NK-92 treated with Interleukin-12 subunit alpha and Interleukin-12 subunit beta, amount 100 ng/mL, for 24 hours (cell line): ENCODE data around the gene P2RX6.

Experiments
- DNase-seq: peaks from one replicate; lab custom pipeline; 2025; lab: John Stamatoyannopoulos, UW

Gene P2RX6

DNA sequence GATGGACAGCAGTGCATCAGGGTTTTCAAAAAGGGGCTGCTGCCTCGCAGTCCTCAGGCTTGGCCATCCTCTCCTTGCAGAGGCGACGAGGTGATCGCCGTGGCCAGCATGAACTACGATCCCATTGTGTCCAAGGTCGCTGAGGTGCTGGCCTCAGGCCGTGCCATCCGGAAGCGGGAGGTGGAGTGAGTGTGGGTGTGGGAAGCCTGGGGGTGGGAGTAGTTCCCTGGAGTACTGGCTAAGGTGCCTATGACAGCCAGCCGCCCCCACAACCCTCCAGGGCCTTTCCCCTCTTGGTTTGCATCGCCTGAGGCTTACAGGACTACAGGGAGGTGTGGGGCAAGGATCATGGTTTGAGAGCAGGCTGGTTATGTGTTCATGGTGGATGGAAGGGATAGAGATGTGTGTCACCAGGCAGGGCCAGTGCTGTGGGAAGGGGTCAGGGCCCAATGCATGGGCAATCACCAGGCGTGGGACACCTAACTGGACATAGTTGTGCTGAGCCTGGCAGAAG is 35.0 kb upstream of the P2RX6 start:
- no peak for DNase-seq

DNA sequence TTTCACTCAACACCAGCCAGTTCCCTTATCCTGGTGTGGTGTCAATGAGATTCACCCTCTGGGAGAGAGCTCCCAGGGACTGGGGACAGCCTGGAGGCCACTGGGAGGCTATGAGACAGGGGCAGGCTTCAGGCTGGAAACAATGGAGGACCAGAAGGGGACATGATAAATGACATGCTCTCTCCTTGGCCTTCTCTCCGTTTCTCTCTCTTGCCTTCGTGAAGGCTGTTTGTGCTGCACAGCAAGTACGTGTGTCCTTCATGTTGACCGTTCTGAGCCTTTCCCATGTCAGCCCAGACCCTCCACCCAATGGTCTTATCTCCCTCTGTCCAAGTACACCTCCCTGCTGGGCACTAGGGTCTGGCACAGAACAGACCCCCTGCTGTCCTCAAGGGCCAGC is 34.4 kb upstream of the P2RX6 start:
- no peak for DNase-seq

DNA sequence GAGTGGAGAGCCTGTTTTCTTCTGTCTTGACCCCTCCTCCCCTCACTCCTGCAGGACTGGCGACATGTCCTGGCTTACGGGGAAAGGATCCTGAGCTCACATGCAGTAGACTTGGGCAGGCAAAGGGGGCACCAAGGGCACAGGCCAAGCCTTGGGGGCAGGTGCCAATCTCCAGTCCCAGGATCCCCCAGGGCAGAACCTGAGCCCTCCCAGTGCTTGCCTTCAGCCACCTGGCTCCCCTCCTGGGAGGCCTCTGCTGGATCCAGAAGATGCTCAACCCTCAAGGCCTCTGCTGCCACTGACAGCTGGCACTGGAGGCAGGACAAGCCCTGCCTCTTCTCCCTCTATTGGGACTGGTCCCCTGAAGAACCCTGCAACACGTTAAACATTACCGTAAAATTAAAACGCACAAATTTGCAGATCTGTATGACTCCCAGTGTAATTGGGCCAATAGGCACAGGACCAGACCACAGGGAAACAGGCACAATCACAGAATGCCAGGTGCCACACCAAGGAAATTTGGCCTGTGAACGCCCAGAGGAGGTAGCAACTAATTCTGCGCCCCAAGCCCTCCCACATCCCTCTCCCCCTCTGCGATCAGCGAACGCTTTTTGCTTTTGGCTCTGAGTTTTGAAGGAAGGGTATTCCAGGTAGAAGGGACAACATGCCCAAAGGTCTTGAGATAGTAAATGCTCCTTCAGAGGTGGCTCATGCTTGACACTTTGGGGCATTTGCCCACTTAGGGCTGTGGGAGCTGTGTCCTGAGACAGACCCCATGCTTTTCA is 33.8 kb upstream of the P2RX6 start:
- no peak for DNase-seq

- DNase-seq: peak; percentile 61
Measured at GRCh38 chr22:20981787-20982562, 33.0 kb upstream of the P2RX6 start, which contains the start of gene LZTR1. TSS of gene LZTR1 (plus strand) at chr22:20982297. CDS start at chr22:20982372, 75 bp downstream.

GRCh38 chr22:20982563-20982882 is 32.4 kb upstream of the P2RX6 start:
- DNase-seq: no peak

GRCh38 chr22:20983081-20983771 is 31.7 kb upstream of the P2RX6 start:
- no peak for DNase-seq

DNA sequence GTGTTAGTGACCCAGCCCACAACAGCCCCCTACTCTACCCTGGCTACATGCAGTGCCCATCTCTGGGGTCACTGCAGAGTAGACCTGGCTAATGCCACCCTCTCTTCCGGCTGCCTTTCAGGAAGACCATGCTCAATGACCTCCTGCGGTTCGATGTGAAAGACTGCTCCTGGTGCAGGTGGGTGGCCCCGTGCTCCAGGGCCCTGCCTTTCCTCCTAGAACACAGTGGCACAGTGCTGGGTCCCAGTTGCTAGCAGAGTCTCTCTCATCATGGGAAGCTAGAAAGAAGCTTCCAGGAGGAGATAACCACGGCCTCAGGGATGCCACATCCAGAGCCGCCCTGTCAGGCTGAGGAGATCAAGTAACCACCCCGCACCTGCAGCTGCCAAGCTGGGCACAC is 29.2 kb upstream of the P2RX6 start:
- no peak for DNase-seq

DNA sequence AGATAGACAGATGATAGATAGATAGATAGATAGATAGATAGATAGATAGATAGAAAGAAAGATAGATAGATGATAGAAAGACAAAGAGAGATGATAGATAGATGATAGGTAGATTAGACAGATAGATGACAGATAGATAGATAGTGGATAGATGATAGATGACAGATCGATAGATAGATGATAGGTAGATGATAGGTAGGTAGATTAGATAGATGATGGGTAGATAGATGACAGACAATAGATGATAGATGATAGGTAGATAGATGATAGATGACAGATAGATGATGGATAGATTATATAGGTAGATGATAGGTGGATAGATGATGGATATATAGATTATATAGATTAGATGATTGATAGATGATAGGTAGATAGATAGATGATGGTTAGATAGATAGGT is 28.6 kb upstream of the P2RX6 start:
- DNase-seq: no peak

DNA sequence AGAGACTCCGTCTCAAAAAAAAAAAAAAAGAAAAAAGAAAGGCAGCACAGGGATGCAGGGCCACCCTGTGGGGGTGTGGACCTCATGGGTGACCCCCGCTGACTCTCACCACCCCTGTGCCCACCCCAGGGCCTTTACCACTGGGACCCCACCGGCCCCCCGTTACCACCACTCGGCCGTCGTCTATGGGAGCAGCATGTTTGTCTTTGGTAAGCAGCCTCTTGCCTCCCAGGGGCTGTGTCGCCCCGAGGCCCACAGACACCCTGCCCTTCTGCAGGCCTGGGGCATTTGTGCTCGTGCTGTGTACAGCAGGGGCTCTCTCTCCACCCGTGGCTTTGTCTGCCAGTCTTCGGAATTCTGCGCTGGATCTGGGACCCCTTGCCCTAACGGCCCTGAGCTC is 27.6 kb upstream of the P2RX6 start:
- no peak for DNase-seq

DNA sequence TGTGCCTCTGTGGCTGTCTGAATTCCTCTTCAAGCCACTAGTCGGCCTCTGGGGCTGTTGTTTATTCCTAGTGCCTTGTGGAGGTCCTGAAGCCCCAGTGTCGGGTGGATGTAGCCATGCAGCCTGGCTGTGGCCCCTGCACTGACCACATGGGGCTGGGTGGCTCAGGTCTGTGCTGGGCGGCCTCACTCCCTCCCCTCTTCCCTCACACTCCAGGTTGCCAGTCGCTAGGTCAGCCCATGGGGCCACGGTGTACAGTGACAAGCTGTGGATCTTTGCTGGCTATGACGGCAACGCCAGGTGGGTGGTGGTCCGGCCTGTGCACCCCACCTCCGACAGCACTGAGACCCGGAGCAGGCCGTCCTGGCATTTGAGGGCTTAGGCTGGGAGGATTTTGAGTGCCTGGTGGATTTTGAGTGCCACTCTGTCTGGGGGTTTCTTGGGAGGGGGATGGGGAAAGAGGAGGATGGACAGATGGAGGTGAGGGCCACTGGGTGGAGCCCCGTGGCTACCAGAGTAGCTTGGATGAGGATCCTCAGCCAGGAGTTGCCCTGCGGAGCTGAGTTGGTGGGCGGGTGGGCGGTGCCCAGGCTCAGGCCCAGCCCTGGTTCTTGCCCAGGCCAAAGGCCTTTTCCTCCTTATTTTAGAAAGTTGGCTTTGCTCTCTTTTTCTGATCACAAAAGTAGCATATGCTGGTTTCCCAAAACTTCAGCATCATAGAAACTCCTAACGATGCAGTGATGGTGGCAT is 26.2 kb upstream of the P2RX6 start:
- DNase-seq: no peak

DNA sequence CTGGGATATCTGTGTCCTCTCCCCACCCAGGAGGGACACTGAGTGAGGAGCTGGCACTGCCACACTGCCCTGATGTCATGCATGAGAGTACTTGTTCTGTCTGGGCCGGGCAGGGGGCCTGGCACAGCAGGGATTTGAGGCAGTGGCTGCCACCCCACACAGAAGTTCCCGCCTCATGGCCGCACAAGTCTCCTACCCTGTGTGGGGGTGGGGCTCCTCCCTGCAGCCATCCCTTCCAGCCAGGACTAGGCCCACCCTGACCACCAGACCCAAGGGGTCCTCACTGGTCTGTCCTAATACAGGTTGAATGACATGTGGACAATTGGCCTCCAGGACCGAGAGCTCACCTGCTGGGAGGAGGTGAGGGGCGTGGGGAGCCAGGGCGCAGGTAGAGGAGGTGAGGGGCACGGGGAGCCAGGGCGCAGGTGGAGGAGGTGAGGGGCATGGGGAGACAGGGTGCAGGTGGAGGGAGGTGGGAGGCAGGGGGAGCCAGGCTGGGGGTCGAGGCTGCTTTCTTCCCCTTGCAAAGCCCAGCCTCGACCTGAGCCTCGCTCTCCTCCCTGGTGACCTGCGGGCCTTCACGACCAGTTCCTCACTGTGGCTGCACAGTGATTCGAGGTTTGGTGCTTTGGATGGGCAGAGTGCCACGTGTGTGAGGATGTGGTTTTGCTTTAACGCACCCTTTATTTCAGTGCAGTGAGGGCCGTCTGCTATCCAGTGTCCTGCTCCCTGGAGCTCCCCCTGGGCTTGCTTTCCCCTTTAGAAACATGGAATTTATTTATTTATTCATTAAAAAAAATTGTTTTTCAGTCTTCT is 25.4 kb upstream of the P2RX6 start:
- no peak for DNase-seq

- DNase-seq: no peak
Measured at GRCh38 chr22:20990184-20991180, 24.5 kb upstream of the P2RX6 start.

DNA sequence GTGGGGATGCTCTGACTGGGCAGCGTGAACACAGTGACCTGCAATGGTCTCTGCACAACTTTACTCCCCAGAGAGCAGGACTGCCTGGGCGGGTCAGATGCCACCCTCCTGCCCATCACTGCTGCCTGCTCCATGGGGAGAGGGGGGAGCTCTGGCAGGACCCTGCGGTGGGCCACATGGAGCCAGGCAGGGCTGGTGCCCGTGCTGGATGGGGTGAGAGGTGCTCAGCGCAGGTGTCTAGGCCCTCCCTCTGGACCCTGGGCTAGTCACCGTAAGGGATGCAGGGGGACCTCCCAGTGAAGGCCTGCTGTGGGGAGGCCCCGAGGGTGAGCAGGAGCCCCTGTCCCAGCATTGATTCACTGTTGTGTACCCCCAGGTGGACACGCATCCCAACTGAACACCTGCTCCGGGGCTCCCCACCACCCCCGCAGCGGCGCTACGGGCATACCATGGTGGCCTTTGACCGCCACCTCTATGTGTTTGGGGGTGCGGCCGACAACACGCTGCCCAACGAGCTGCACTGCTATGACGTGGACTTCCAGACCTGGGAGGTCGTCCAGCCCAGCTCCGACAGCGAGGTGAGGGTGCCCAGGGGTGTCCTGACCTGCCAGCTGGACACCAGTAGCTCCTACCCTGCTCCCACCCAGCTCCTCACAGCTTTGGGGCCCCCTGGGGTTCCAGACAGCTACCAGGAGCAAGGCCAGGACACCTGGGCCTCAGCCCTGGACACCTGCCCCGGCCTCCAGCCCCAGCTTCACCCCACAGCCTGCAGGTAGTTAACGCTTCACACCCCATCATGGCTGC is 23.5 kb upstream of the P2RX6 start:
- no peak for DNase-seq

DNA sequence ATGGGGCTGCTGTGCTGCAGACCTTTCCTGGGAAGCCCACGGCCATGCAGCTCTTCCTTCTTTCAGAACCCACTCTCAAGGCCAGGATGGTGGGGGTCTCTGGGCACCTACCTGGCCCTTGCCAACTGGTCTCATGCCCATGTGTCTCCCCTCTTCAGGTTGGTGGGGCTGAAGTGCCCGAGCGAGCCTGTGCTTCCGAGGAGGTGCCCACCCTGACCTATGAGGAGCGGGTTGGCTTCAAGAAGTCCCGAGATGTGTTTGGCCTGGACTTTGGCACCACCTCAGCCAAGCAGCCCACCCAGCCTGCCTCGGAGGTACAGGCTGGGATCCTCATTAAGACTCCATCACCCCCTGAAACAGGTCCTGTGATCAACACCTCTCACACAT is 22.9 kb upstream of the P2RX6 start:
- DNase-seq: no peak

DNA sequence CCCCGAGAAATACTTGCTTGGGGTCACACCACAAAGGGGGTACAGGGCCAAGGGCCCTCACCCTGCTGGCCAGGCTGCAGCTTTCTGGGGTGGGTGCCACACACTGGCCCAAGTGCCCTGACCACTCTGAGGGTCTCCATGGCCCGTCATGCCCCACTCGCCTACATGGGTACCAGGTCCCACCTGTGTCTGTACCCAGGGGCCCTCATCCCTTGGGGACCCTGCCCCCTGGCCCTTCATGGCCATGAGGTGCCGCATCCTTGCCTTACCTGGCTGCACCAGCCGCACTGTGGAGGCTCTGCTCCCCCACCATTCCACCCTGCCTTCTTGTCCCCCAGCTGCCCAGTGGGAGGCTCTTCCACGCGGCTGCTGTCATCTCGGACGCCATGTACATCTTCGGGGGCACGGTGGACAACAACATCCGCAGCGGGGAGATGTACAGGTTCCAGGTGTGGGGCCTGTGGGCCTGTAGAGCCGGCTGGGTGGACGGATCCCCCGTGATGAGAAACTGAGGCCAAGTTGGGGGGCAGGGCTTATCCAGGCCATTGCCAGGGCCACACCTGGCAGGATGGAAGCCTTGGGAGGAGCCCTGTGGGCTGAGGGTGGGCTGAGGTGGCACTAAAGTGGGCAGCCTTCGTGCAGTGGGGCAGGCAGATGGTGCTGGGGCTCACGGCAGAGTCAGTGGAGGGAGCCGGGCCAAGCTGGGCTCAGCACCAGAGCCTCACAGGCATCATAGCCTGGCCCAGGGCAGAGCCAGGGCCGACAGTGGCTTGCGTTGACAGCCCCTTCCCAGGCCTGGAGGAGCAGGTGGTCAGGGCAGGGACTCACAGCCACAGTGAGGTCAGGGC is 22.3 kb upstream of the P2RX6 start:
- DNase-seq: no peak

DNA sequence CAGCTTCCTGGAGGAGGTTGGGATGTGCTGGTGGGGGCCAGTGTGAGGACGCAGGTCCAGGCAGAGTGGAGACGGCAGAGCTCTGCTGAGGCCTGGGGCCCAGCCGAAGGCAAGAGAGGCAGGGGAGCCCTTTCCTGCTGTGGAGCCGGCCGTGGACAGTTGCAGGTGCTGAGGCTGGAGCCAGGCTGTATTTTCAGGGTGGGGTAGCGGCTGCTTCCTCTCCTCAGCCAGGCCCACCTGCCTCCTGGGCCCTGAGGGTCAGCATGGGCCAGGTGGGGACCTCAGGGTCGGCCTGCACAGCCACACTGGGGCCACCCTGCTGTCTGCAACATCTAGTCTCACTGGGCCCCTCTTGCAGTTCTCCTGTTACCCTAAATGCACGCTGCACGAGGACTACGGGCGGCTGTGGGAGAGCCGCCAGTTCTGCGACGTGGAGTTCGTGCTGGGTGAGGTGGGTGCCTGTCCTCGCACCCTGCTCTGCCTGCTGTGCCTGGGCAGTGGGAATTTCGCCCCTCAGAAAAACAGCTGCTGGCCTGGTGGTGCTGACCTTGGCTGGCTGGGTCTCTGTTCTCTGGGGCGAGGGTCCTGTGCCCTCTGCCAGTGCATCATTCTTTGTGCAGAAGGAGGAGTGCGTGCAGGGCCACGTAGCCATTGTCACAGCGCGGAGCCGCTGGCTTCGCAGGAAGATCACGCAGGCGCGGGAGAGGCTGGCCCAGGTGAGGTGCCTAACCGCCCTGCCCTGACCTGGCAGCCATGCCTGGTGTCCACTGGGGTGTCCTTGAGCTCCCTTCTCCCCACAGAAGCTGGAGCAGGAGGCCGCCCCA is 21.4 kb upstream of the P2RX6 start:
- DNase-seq: no peak
